ENCODE results near the gene LOC128125822.
"Not testable (repeated sequence)": the region's sequence is repeated elsewhere in the genome, so short reads cannot be mapped to it uniquely, and the experiment has no call there.

LOC128125822 gene

DNA sequence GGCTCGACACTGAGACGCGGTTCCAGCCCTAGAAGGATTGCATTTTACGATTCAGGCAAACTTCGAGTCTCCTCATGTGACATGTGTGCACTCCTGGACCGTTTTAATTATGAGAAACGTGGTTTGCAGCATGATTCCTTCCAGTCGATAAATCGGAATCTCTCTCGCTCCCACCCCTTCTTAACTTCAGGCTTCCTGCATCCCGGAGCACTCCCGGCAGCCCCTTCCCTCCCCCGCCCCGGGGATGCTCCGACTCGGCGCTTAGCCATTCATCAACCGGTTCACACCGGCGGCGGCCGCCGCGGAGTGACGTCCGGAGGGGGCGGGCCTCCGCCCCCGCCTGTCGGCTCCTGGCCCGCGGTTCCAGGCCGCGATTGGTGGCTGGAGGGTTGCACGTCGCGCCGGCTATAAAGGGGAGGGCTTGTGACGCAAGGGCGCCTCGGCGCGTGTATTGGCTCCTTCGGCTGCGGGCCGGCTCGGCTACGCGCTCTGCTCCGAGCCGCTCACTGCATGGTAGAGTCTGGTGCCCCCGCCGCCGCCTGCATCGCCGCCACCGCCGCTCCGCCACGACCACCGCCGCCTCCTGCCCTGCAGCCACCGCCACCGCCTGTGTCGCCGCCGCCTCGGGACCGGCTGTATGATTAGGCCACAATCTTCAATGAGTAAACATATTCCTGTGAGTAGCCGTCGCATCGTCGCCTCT, at the start of gene LOC128125822, which contains the start of gene PTP4A1:
TSS of gene LOC128125822 (plus strand) at position 437 of the 703 bp plus-strand sequence.
TSS of gene PTP4A1 (plus strand) at position 437 of the 703 bp plus-strand sequence. CDS start 4,401 bp downstream, outside the sequence.
- peaks cover 20% of the 10 kb centered on the region for H3K4me1 ChIP-seq (ENCODE audit: insufficient read depth, low read length)
- peak within 1 kb of the TSS; percentile 94 for H2AFZ ChIP-seq (ENCODE audit: low read length)
- H3K27me3 ChIP-seq (ENCODE audit: insufficient read depth, low read length), result no peaks in the 10 kb centered on the region
- H4K20me1 ChIP-seq (ENCODE audit: insufficient read depth, low read length), result peaks cover 35% of the 10 kb centered on the region
- peak within 1 kb of the TSS; percentile 99 for H3K27ac ChIP-seq (ENCODE audit: low read depth, low read length)
- H3K4me3 ChIP-seq (ENCODE audit: insufficient read depth, low read length), result peak within 1 kb of the TSS; percentile 90
- H3K9me3 ChIP-seq (ENCODE audit: low read depth, low read length), result no peaks in the 10 kb centered on the region
- peak; percentile 96 for DNase-seq (ENCODE audit: insufficient read length, low spot score, missing footprints)
- peaks cover 11% of the 10 kb centered on the region for H3K36me3 ChIP-seq (ENCODE audit: insufficient read depth, low read length)
- TF ChIP-seq, protein P1, sequence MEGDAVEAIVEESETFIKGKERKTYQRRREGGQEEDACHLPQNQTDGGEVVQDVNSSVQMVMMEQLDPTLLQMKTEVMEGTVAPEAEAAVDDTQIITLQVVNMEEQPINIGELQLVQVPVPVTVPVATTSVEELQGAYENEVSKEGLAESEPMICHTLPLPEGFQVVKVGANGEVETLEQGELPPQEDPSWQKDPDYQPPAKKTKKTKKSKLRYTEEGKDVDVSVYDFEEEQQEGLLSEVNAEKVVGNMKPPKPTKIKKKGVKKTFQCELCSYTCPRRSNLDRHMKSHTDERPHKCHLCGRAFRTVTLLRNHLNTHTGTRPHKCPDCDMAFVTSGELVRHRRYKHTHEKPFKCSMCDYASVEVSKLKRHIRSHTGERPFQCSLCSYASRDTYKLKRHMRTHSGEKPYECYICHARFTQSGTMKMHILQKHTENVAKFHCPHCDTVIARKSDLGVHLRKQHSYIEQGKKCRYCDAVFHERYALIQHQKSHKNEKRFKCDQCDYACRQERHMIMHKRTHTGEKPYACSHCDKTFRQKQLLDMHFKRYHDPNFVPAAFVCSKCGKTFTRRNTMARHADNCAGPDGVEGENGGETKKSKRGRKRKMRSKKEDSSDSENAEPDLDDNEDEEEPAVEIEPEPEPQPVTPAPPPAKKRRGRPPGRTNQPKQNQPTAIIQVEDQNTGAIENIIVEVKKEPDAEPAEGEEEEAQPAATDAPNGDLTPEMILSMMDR (IDR thresholded peaks at IDR 0.05; ENCODE audit: extremely low read depth, low read depth, low read length), result peak; percentile 4
- H3K4me2 ChIP-seq (ENCODE audit: insufficient read depth, low read length), result peak within 1 kb of the TSS; percentile 97
- peaks cover 47% of the 10 kb centered on the region for H3K79me2 ChIP-seq (ENCODE audit: insufficient read depth, low read length)

DNA sequence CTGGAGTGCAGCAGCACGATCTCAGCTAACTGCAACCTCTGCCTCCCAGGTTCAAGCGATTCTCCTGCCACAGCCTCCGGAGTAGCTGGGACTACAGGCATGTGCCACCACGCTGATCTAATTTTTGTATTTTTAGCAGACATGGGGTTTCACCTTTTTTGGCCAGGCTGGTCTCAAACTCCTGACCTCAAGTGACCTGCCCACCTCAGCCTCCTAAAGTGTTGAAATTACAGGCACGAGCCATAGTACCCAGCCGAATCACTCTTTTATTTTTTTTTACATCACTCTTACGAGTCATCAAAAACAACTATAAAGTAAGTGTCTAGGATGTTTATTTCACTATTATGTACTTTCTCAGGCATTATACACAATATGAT, 49.4 kb upstream of the LOC128125822 start:
- not testable (repeated sequence) for H3K36me3 ChIP-seq (ENCODE audit: insufficient read depth, low read length); H2AFZ ChIP-seq (ENCODE audit: low read length); H4K20me1 ChIP-seq (ENCODE audit: insufficient read depth, low read length); H3K9me3 ChIP-seq (ENCODE audit: low read depth, low read length); H3K4me2 ChIP-seq (ENCODE audit: insufficient read depth, low read length); H3K27ac ChIP-seq (ENCODE audit: low read depth, low read length); H3K4me1 ChIP-seq (ENCODE audit: insufficient read depth, low read length); H3K4me3 ChIP-seq (ENCODE audit: insufficient read depth, low read length); DNase-seq (ENCODE audit: insufficient read length, low spot score, missing footprints); H3K79me2 ChIP-seq (ENCODE audit: insufficient read depth, low read length); H3K27me3 ChIP-seq (ENCODE audit: insufficient read depth, low read length)

DNA sequence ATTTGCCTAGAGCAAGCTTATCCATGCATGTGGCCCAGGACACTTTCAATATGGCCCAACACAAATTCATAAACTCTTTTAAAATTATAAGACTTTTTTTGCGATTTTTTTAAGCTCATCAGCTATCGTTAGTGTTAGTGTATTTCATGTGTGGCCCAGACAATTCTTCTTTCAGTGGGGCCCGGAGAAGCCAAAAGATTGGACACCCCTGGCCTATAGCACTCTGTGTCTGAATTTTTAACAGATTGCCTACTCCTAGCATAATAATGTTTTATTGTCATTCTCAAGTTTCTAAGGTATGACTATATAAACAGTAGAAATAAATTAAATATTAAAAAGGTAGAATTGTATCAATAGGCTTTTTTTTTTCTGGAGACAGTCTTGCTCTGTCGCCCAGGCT, 48.6 kb upstream of the LOC128125822 start:
- no peaks in the 10 kb centered on the region for H3K79me2 ChIP-seq (ENCODE audit: insufficient read depth, low read length)
- no peaks in the 10 kb centered on the region for H3K27me3 ChIP-seq (ENCODE audit: insufficient read depth, low read length)
- no peaks in the 10 kb centered on the region for H3K36me3 ChIP-seq (ENCODE audit: insufficient read depth, low read length)
- no peaks in the 10 kb centered on the region for H4K20me1 ChIP-seq (ENCODE audit: insufficient read depth, low read length)
- peaks cover 11% of the 10 kb centered on the region for H3K4me1 ChIP-seq (ENCODE audit: insufficient read depth, low read length)
- DNase-seq (ENCODE audit: insufficient read length, low spot score, missing footprints), result no peak
- TF ChIP-seq, protein P1 (IDR thresholded peaks at IDR 0.05; ENCODE audit: extremely low read depth, low read depth, low read length), result no peak
- H3K27ac ChIP-seq (ENCODE audit: low read depth, low read length), result no peak overlapping the region
- no peak overlapping the region for H3K4me3 ChIP-seq (ENCODE audit: insufficient read depth, low read length)
- no peaks in the 10 kb centered on the region for H3K9me3 ChIP-seq (ENCODE audit: low read depth, low read length)
- no peak overlapping the region for H3K4me2 ChIP-seq (ENCODE audit: insufficient read depth, low read length)
- no peak overlapping the region for H2AFZ ChIP-seq (ENCODE audit: low read length)

DNA sequence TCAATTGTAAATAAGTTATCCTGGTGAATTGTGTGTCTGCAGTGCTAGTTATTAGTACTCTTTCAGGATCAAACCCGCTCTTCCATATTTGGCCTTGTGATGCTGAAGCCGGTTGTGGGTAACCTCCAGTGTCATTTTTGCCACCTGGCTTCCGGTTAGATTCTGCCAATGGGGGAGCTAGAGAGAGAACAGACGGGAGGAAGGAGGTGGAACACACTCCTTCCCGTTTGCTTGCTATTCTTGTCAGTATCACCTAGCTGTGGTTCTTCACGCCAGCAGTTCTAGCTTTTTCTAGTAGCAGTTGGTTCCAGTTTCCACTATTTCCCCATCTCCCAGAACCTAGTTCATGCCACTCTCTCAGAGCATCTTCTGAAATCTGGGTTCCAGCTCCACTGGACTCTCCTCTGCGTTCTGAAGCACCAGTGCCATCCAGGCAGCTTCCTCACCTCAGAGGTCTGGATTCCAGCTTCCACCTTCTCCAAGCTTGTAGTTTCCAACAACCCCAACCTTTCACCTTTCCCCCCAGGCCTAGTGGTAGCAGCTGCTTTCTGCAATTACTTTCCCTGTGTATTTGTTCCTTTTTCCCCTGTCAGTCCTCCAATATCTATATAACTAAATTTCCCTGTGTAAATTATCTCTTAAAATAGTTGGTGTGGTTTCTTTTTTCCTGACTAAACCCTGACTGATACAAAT, 46.9 kb upstream of the LOC128125822 start:
- Histone ChIP-seq H3K79me2 (ENCODE audit: insufficient read depth, low read length) (no peaks in the 10 kb centered on the region), H3K4me2 (ENCODE audit: insufficient read depth, low read length) (no peak overlapping the region), H4K20me1 (ENCODE audit: insufficient read depth, low read length) (no peaks in the 10 kb centered on the region), H3K4me3 (ENCODE audit: insufficient read depth, low read length) (no peak overlapping the region), H3K4me1 (ENCODE audit: insufficient read depth, low read length) (peaks cover 16% of the 10 kb centered on the region), H3K27me3 (ENCODE audit: insufficient read depth, low read length) (no peaks in the 10 kb centered on the region), H3K9me3 (ENCODE audit: low read depth, low read length) (no peaks in the 10 kb centered on the region), H3K36me3 (ENCODE audit: insufficient read depth, low read length) (no peaks in the 10 kb centered on the region), H2AFZ (ENCODE audit: low read length) (no peak overlapping the region), H3K27ac (ENCODE audit: low read depth, low read length) (no peak overlapping the region)
- TF ChIP-seq, protein P1 (IDR thresholded peaks at IDR 0.05; ENCODE audit: extremely low read depth, low read depth, low read length), result no peak
- no peak for DNase-seq (ENCODE audit: insufficient read length, low spot score, missing footprints)

All from osteoblast (primary cell).